Testis (tissue), 2 donors: ENCODE measurements around the gene PAM16.

Experiments used
- CTCF ChIP-seq, 3 experiments: fragments of 450-650 bp in 2 of 3; fragments of 200-600 bp in 1 of 3; sonication (generic) in 1 of 3; IDR thresholded peaks; one replicate each; pipeline ENCODE4 v1.5.1; 2016 to 2019; ENCODE audit warnings: antibody characterized with exemption in 3 of 3, mild to moderate bottlenecking in 2 of 3, moderate library complexity in 1 of 3
- POLR2A ChIP-seq: fragments of 450-650 bp; IDR thresholded peaks from one replicate; pipeline ENCODE4 v1.6.1; 2017; ENCODE audit warnings: antibody characterized with exemption, mild to moderate bottlenecking, moderate library complexity

- TF ChIP-seq CTCF (IDR thresholded peaks at IDR 0.05): no peak
- no peak for TF ChIP-seq POLR2A
Observed at GRCh38 chr16:4376126-4376892, 25.2 kb upstream of the PAM16 start.
